SU-DHL-6 (cell line): ENCODE results near the gene CD93.

ENCODE experiments used
- CTCF ChIP-seq: fragments of 200-600 bp; sonication (generic); IDR thresholded peaks from one replicate; pipeline ENCODE4 v1.5.1; 2017; ENCODE audit warnings: antibody characterized with exemption, mild to moderate bottlenecking, low read length, moderate library complexity; ENCODE audit not compliant: insufficient read depth, poor library complexity, severe bottlenecking
- EZH2phosphoT487 ChIP-seq: fragments of 200-600 bp; sonication (generic), shearing (Covaris generic); conservative IDR thresholded peaks from 2 replicates; pipeline ENCODE4 v1.6.1; 2018; ENCODE audit warnings: mild to moderate bottlenecking, antibody characterized with exemption, low read length, moderate library complexity, mixed read lengths

- no peak for TF ChIP-seq CTCF
- TF ChIP-seq EZH2phosphoT487, result no peak
Measured at GRCh38 chr20:23082846-23083552, 3.1 kb downstream of the CD93 start.
